GM19351 (cell line): ENCODE results near the gene CIZ1.
A peak's percentile ranks its signal among the peaks of the same experiment; 100 is the strongest.

Experiments used
- ATAC-seq: cut with Tn5 transposase; IDR thresholded peaks from one replicate; pipeline ENCODE4 v1.9.1; 2021; ENCODE audit warnings: mild to moderate bottlenecking, moderate library complexity; ENCODE audit not compliant: unreplicated experiment

Gene CIZ1

DNA sequence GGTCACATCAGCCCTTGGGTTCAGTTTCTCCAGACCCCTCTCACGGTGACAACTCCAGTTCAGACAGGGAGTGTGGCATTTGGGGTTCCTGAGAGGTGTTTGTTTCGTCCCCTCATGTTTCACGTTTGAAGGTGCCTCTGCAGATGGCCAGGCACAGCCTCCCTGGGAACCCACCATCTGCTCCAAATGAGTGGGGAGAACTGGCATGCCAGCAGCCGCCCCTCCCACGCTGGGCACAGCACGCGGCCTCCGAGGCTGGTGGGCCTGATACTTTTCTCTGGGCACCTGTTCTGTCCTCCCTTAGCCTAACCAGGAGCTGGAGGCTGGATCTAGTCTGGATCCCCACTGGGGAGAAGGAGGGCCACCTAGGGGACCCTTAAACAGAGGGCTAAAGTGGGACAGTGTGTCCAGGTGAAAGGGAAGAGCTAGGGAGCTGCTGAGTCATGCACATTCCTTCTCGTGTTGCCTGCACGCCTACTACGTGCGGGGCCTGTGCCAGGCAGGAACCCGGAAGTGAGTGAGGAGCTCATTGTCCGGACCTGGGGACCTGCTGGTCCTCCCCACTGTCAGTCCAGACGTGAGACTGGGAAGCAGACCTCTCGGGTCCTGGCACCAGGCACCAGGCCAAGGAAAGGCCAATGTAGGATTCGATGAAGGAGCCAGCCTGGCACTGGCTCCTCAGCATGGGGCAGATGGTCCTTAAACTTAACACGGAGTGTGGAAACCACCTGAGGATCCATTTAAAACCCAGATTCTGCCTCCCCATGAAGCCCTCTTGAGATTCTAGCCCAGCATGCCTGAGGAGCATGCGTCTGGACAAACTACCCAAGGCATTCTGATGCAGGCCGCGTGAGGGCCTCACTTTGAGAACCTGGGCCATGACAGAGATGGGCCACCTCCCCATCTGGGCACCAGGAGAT, 23.5 kb upstream of the CIZ1 start:
- ATAC-seq = no peak

GRCh38 chr9:128213746-128214497, 22.6 kb upstream of the CIZ1 start:
- no peak for ATAC-seq

- no peak for ATAC-seq
Observed at GRCh38 chr9:128211981-128212281, 20.6 kb upstream of the CIZ1 start.

DNA sequence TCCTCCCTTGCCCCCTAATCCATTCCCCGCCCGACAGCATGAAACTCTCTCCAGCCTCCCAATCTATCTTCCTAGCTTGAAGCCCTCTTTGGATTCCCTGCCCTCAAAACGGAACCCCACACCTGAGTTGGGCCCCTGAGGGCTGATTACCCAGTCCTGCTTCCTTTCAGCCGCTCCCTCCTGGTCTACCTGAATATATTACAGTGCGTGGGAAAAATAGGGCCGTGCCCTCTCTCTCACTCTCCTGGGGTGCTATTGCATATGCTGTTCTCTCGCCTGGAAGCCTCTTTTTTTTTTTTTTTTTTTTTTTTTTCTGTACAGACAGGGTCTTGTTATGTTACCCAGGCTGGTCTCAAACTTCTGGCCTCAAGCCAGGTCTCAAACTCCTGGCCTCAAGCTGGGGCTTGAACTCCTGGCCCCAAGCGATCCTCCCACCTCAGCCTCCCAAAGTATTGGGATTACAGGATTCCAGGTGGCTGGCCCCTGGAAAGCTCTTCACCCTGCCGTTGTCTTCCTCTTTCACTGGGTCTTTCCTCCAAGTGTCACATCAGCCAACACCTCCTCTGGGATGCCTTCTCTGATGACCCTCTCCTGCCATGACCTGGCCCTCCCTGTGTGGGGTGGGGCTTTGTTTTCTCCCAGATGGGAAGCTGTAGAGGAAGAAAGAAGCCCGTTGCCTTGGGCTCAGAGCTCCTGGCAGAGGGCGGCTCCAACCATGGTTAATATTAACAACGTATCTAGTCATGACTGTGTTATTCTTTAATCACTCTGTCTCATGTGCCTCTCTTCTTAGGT, 20.0 kb upstream of the CIZ1 start:
- no peak for ATAC-seq

GRCh38 chr9:128208946-128209669, 17.7 kb upstream of the CIZ1 start:
- ATAC-seq = no peak

DNA sequence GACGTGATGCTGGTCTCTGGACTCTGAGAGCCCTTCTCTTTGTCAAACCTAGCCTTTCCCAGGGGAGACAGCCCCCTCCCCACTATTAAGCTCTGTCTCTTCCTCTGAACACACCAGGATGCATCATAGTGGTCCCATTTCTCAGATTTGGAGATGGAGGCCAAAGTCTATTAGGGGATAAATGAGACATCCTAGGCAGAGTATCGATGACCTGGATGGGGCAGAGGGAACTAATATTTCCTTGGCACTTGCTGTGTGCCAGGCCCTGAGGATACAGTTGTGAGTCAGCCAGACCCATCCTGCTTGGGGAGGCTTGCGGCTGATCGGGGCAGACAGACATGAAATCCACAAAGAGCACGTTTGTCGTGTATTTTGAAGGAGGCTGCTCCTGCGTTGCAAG, 17.0 kb upstream of the CIZ1 start:
- ATAC-seq = no peak

DNA sequence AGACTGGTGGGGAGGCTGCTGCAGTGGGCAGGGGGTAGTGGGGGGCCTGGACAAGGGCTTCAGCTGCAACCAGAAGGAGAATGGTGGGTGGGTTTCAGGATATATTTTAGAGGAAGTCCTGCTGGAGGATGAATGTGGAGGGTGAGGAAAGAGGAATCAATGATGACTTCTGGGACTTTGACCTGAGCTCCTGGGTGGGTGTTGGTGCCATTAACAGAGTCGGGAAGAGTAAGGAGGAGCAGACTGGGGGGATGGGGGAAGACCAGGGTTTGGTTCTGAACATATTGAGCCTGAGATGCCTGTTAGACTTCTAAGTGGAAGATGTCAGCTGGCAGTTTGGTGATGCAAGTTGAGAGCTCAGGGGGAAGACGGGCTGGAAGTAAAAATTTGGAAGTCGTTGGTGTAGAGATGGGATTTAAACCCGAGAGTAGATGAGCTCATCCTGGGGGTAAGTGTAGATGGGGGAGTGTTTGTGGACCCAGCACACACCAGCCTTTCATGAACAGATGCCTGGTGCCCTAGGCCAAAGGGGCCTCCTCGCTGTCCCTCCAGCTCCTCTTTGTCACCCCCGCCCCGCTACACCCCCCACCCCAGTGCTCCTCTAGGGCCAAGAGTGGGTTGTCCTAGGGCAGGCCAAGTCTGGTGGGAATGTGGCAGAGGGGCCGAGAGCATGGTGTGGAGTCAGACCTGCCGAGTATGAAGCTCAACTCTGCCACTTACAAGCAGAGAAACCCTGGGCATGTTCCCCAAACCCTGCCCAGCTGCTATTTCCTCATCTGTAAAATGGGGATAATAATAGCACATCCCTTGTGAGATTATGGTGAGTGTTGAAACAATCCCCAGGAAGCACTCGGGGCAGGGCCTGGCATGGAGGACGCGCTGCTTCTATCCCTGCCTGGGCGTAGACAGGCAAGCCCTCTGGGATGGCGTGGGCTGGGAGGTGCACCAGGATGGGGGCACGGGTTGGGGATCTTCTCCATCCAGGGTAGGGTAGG, 15.8 kb upstream of the CIZ1 start:
- ATAC-seq = no peak

GRCh38 chr9:128206484-128206883, 15.1 kb upstream of the CIZ1 start:
- ATAC-seq = no peak

DNA sequence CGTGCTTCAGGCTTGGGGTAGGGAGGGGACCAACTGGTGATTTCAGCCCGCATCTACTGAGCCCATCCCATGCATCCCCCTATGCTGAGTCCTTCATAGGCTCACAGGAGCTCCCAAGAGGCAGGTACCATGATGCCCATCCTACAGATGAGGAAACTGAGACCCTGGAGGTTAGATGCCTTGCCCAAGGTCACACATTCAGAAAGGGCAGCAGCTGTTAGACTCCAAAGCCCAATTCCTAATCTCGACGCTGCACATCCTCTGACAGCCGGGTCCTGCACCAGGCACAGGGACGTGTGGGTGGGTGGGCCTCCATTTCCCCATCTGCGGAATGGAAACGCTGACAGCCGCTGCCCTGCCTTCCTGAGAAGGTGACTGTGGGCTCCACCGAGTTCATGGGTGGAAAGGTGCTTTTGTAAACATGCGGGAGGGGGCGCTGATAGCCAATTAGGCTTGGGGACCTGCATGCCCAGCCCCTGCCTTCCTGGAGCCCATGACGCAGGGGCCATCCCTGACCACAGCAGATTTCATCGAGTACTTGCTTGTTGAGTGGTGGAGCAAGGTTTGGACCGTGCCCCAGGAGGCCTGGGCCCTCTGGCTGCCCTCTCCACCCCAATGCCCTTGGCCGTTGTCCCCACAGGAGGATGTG, 14.0 kb upstream of the CIZ1 start:
- no peak for ATAC-seq

- no peak for ATAC-seq
Observed at GRCh38 chr9:128204858-128205257, 13.5 kb upstream of the CIZ1 start.

DNA sequence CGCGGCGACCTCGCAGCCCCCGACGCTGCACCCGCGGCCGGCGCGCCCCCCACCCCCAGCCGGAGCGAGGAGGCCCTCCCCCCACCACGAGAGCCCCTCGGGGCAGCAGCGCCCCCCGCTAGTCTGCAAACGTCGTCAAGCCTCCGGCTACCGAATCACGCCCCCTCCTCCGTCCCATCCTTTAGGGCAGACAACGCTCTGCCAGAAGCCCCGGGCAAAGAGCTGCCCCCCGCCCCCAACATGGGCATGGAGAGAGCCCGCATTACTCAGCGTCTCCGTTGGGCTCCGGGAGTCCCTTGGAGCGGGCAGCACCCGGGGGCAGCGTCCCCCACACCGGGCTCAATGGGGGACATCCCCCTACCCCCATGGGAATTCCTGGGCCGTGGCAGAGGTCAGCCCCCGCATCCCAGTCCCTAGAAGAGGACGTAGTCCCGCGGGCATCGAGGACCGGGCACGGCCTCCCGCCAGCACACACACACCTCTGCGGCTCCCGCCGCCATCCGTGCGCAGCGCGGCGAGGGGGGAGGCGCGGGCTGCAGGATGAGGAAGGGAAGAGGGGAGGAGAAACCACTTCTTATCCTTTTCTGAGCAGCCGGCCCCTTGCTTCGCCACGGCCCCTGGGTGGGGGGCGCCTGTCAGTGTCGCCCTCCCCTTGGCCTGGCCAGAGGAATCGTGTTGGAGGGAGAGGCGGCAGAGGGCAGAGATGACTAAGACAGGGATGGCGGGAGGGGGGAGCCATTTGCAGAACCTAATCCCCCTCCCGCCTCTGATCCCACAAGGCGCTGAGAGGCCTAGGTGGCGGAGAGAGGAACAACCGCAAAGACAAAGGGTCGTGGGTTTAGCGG, 12.6 kb upstream of the CIZ1 start:
- ATAC-seq = no peak

DNA sequence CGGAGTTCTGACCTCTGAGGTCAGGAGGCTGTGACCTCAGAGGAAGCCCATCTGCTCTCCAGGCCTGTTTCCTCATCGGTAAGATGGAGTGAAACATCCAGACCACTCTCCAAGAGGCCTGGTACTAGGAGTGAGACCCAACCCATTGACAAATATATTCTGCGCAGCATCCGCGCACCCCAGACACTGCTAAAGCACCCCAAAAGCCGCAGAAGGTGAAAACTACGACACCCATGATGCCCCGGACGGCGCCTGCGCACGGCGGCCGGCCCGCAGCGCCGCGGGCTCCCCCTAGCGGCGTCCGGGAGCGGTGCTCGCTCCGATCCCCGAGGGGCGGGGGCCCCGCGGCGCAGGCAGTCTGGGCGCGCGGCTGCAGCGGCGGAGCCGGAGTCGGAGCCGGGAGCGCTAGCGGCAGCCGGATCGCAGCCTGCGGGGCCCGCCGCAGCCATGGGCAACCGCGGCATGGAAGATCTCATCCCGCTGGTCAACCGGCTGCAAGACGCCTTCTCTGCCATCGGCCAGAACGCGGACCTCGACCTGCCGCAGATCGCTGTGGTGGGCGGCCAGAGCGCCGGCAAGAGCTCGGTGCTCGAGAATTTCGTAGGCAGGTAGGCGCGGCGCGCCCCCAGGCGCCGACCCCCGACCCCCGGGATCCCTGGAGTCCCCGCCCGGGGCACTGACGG, 11.8 kb upstream of the CIZ1 start, which contains the start of gene DNM1:
DNM1 (plus strand) TSS at position 356 of the 683 bp plus-strand sequence; CDS start at position 448, 92 bp downstream.
- ATAC-seq = peak; percentile 77

DNA sequence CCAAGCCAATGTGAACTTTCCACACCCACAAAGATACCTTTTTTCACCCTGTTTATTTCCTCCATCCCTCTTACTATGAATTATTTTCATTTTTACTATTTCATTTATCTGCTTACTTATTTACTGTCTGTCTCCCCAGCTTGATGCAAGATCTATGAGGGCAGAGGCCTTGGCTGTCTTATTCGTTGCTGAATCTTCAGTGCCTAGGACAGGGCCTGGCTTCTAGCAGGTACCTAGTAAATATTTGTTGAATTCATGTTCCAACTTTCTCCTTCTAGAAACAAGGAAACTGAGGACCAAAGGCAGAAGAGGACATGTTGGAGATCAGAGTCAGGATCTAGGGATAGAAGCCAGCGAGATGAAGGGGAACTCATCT, 11.3 kb upstream of the CIZ1 start:
- no peak for ATAC-seq

GRCh38 chr9:128201441-128202369, 10.3 kb upstream of the CIZ1 start:
- ATAC-seq = no peak

DNA sequence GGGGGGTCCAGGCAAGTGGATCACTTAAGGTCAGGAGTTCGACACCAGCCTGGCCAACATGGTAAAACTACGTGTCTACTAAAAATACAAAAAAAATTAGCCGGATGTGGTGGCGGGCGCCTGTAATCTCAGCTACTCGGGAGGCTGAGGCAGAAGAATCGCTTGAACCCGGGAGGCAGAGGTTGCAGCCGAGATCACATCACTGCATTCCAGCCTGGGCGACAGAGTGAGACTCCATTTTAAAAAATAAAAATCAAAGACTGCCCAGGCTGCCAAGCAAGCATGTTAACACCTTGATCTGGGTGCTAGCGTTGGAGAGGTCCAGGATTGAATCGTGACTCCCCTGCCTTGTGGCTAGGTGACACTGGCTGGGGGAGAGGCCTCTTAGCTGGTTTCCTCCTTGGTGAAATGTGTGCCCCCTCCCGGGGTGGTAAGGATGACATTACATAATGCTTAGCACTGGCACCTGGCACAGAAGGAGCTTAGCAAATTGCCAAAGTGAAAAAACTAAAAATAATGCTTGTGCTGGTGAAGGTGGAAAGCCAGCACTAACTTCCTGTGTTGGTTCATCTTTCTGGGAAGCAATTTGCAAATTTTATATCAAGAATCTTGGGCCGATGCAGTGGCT, 2.2 kb upstream of the CIZ1 start:
- no peak for ATAC-seq
